ENCODE results near the gene PRKCA.

Gene PRKCA

GRCh38 chr17:66698270-66698669, 395.9 kb downstream of the PRKCA start:
- no peak for TF ChIP-seq GATA3 (IDR thresholded peaks at IDR 0.05; ENCODE audit: low read depth, low read length)
- no peak for TF ChIP-seq GATA2 (IDR thresholded peaks at IDR 0.05; ENCODE audit: low read depth, low read length)

DNA sequence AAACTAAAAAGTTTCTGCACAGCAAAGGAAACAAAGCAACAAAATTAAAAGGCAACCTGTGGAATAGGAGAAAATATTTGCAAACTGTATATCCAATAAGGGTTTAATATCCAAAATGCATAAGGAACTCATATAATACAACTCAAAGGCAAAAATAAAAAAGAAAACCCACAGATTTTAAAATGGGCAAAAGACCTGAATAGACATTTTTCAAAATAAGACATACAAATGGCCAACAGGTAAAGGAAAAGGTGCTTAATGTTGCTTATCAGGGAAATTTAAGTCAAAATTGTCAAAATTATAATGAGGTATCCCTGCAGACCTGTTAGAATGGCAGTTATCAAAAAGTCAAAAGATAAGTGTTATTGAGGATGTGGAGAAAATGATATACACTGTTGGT, 399.0 kb downstream of the PRKCA start:
- TF ChIP-seq GATA3 (IDR thresholded peaks at IDR 0.05; ENCODE audit: low read depth, low read length) (no peak), GATA2 (IDR thresholded peaks at IDR 0.05; ENCODE audit: low read depth, low read length) (no peak)

GRCh38 chr17:66702106-66702936, 399.9 kb downstream of the PRKCA start:
- TF ChIP-seq GATA2 (IDR thresholded peaks at IDR 0.05; ENCODE audit: low read depth, low read length) (no peak), GATA3 (IDR thresholded peaks at IDR 0.05; ENCODE audit: low read depth, low read length) (no peak)

- no peak for TF ChIP-seq GATA2 (IDR thresholded peaks at IDR 0.05; ENCODE audit: low read depth, low read length)
- no peak for TF ChIP-seq GATA3 (IDR thresholded peaks at IDR 0.05; ENCODE audit: low read depth, low read length)
These were observed 402.6 kb downstream of the PRKCA start for GRCh38 chr17:66704858-66705520.

GRCh38 chr17:66706851-66707450, 404.5 kb downstream of the PRKCA start:
- TF ChIP-seq GATA3 (IDR thresholded peaks at IDR 0.05; ENCODE audit: low read depth, low read length) (no peak), GATA2 (IDR thresholded peaks at IDR 0.05; ENCODE audit: low read depth, low read length) (no peak)

- TF ChIP-seq GATA2 (IDR thresholded peaks at IDR 0.05; ENCODE audit: low read depth, low read length) (no peak), GATA3 (IDR thresholded peaks at IDR 0.05; ENCODE audit: low read depth, low read length) (no peak)
These were observed 409.0 kb downstream of the PRKCA start for GRCh38 chr17:66711401-66711800.

GRCh38 chr17:66711881-66712321, 409.5 kb downstream of the PRKCA start:
- TF ChIP-seq GATA2 (IDR thresholded peaks at IDR 0.05; ENCODE audit: low read depth, low read length) (no peak), GATA3 (IDR thresholded peaks at IDR 0.05; ENCODE audit: low read depth, low read length) (no peak)

GRCh38 chr17:66712453-66712852, 410.0 kb downstream of the PRKCA start:
- TF ChIP-seq GATA2 (IDR thresholded peaks at IDR 0.05; ENCODE audit: low read depth, low read length) (no peak), GATA3 (IDR thresholded peaks at IDR 0.05; ENCODE audit: low read depth, low read length) (no peak)

- TF ChIP-seq GATA3 (IDR thresholded peaks at IDR 0.05; ENCODE audit: low read depth, low read length) (no peak), GATA2 (IDR thresholded peaks at IDR 0.05; ENCODE audit: low read depth, low read length) (no peak)
These were observed 411.2 kb downstream of the PRKCA start for GRCh38 chr17:66713533-66714042.

DNA sequence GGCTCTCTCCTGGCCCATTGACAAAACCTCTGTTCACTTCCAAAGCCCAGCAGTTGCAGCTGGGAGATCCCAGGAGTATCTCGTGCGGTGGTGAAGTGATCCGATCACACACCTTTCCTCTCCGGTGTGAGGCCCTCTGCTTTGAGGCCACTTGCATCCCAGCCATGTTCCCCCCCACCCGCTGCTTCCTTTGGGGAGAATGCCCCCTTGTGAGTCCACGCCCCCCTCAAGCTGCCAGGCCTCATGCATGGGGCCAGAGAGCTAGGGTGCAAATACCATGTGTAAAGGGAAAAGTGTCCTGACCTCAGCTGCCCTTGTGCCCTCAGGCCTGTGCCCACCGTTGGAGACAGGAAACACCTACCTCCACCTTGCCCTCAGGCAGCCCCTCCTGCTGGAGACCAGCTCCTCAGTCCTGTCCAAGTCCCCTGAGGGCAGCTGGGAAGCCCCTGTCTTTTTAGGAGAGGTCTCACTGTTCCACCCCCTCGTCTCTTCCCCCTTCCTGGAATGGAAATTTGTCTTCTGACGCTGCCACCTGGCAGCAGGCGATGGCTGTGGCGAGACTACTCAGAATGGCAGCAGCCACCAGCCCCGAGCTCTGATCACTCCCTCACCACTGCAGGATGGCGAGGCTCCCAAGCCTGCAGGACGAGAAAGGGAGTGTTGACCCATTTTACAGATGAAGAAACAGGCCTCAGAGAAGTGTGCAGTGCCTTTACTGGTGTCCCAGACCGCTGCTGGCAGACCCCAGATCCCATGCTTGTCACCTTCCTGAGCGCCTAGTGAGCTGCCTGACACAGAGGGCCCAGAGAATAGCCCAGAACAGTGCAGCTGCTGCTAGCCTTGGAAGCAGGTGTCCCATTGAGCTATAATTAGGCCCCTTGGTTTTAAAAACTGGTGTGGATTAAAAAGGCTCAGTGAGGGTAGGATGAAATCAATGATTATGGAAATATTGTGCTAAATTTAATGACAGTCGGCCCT, 411.9 kb downstream of the PRKCA start:
- no peak for TF ChIP-seq GATA2 (IDR thresholded peaks at IDR 0.05; ENCODE audit: low read depth, low read length)
- no peak for TF ChIP-seq GATA3 (IDR thresholded peaks at IDR 0.05; ENCODE audit: low read depth, low read length)

GRCh38 chr17:66715076-66715675, 412.8 kb downstream of the PRKCA start:
- TF ChIP-seq GATA3 (IDR thresholded peaks at IDR 0.05; ENCODE audit: low read depth, low read length) (no peak), GATA2 (IDR thresholded peaks at IDR 0.05; ENCODE audit: low read depth, low read length) (no peak)

DNA sequence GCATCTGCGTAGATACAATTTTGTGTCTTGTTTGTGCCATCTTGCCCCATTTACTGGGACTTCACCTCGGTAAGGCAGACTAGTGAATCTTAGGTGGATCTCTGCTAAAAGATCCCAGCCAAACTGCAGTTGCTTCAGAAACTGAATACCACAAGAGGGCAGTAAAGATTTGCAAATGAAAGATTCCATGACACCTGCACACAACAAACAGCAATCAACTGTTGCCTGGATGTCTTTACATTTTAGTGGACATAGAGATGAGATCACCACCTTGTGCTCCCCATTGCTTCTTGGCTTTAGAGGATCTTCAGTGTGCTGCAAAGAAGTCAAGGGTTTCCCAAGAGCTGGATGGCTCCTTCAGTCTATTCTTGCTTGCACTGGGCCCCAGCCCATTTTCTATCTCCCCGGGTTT, 413.3 kb downstream of the PRKCA start:
- TF ChIP-seq GATA3 (IDR thresholded peaks at IDR 0.05; ENCODE audit: low read depth, low read length) (no peak), GATA2 (IDR thresholded peaks at IDR 0.05; ENCODE audit: low read depth, low read length) (no peak)

All from SH-SY5Y (cell line).